Mesodermal cell (in vitro differentiated cells): Measurements from ENCODE around the gene EGLN1. TPM values are rescaled to one million over a fixed set of nuclear protein-coding genes. Genes with fewer than 3 reads are reported as not detected.
"Not testable (repeated sequence)": the region's sequence is repeated elsewhere in the genome, so short reads cannot be mapped to it uniquely, and the experiment has no call there.

Source experiments
- H3K27ac ChIP-seq: 2 replicates; pipeline ENCODE4 v1.7.0; 2013; ENCODE audit warnings: mild to moderate bottlenecking, low read depth, low read length, moderate library complexity; ENCODE audit not compliant: severe bottlenecking
- H3K36me3 ChIP-seq: 2 replicates; pipeline ENCODE4 v1.7.1; 2013; ENCODE audit warnings: mild to moderate bottlenecking, low read length, moderate library complexity; ENCODE audit not compliant: control insufficient read depth, insufficient read depth
- H3K4me1 ChIP-seq: one replicate; pipeline ENCODE4 v1.7.1; 2013; ENCODE audit warnings: mild to moderate bottlenecking, low read length; ENCODE audit not compliant: insufficient read depth, control insufficient read depth, poor library complexity, severe bottlenecking
- H3K4me3 ChIP-seq: 2 replicates; pipeline ENCODE4 v1.7.0; 2013; ENCODE audit warnings: low read length, control low read depth, mild to moderate bottlenecking; ENCODE audit not compliant: insufficient read depth, poor library complexity, severe bottlenecking; ENCODE audit errors: extremely low read depth
- H3K9me3 ChIP-seq: 2 replicates; pipeline ENCODE4 v1.7.1; 2013; ENCODE audit warnings: mild to moderate bottlenecking, low read length, moderate library complexity; ENCODE audit not compliant: control insufficient read depth
- WGBS, 2 experiments: methylation state at CpG; one replicate each; pipeline ENCODE4 v1.1.5; 2013; ENCODE audit warnings: missing lambda C conversion rate in 2 of 2; ENCODE audit not compliant: insufficient coverage in 2 of 2; 5-methylcytosine and 5-hydroxymethylcytosine counted together
- polyA plus RNA-seq, 2 experiments: library from polyadenylated mRNA; stranded (reverse); fragments of 50-300 nt; gene quantifications; one replicate each; pipeline ENCODE4 v1.2.3, GENCODE V29; 2013

EGLN1 gene
- polyA plus RNA-seq (2013, experiment 1 of 2): 24.7 TPM
- polyA plus RNA-seq (2013, experiment 2 of 2): 26.2 TPM

GRCh38 chr1:231421971-231422797 is at the start of gene EGLN1:
Gene EGLN1, minus strand, starts transcription at chr1:231422287. Its CDS starts 399 bp downstream, at chr1:231421888.
- WGBS, 2 experiments: 0 to 1% methylated on average over 60 to 69 of the region's 104 CpGs
- H3K9me3 ChIP-seq: no peaks in the 10 kb centered on the region
- H3K4me3 ChIP-seq: peak within 1 kb of the TSS; percentile 73
- peaks cover 29% of the 10 kb centered on the region for H3K4me1 ChIP-seq
- H3K36me3 ChIP-seq: no peaks in the 10 kb centered on the region
- H3K27ac ChIP-seq: peak within 1 kb of the TSS; percentile 86

GRCh38 chr1:231471500-231471899 is 49.4 kb upstream of the EGLN1 start:
- H3K4me3 ChIP-seq, H3K4me1 ChIP-seq, H3K36me3 ChIP-seq, H3K27ac ChIP-seq, H3K9me3 ChIP-seq: not testable (repeated sequence)
- WGBS, 2 experiments: no CpG with 5 or more reads among the region's 5 CpGs

- H3K36me3 ChIP-seq: not testable (repeated sequence)
Observed at GRCh38 chr1:231471027-231471426, 48.9 kb upstream of the EGLN1 start.

GRCh38 chr1:231467986-231468385 is 45.9 kb upstream of the EGLN1 start:
- Histone ChIP-seq H3K4me1 (no peaks in the 10 kb centered on the region), H3K27ac (no peak overlapping the region), H3K4me3 (no peak overlapping the region), H3K36me3 (no peaks in the 10 kb centered on the region), H3K9me3 (no peaks in the 10 kb centered on the region)
- WGBS, 2 experiments: 100% methylated on average over 1 of the region's 1 CpG; no CpG with 5 or more reads in 1 of the 2 experiments

More at GRCh38 chr1:231471027-231471426, 48.9 kb upstream of the EGLN1 start:
- H3K27ac ChIP-seq, H3K9me3 ChIP-seq, H3K4me3 ChIP-seq, H3K4me1 ChIP-seq: not testable (repeated sequence)
- 100% methylated on average over 1 of the region's 3 CpGs; no CpG with 5 or more reads in 1 of the 2 experiments for WGBS, 2 experiments

GRCh38 chr1:231465051-231465450 is 43.0 kb upstream of the EGLN1 start:
- no CpG with 5 or more reads among the region's 1 CpG for WGBS, 2 experiments
- no peaks in the 10 kb centered on the region for H3K4me1 ChIP-seq

GRCh38 chr1:231463541-231463940 is 41.5 kb upstream of the EGLN1 start:
- Histone ChIP-seq H3K36me3 (no peaks in the 10 kb centered on the region), H3K4me1 (no peaks in the 10 kb centered on the region)
- WGBS, 2 experiments: 80 to 83% methylated on average over 2 of the region's 6 CpGs

More at GRCh38 chr1:231465051-231465450, 43.0 kb upstream of the EGLN1 start:
- no peaks in the 10 kb centered on the region for H3K9me3 ChIP-seq
- no peak overlapping the region for H3K4me3 ChIP-seq
- no peaks in the 10 kb centered on the region for H3K36me3 ChIP-seq
- no peak overlapping the region for H3K27ac ChIP-seq

GRCh38 chr1:231460614-231461013 is 38.5 kb upstream of the EGLN1 start:
- 63 to 88% methylated on average over 1 to 2 of the region's 2 CpGs for WGBS, 2 experiments
- Histone ChIP-seq H3K27ac (no peak overlapping the region), H3K9me3 (no peaks in the 10 kb centered on the region), H3K4me3 (no peak overlapping the region), H3K4me1 (no peaks in the 10 kb centered on the region), H3K36me3 (no peaks in the 10 kb centered on the region)

More at GRCh38 chr1:231463541-231463940, 41.5 kb upstream of the EGLN1 start:
- Histone ChIP-seq H3K27ac (no peak overlapping the region), H3K9me3 (no peaks in the 10 kb centered on the region), H3K4me3 (no peak overlapping the region)

- not testable (repeated sequence) for H3K4me1 ChIP-seq, H3K36me3 ChIP-seq, H3K9me3 ChIP-seq, H3K4me3 ChIP-seq, H3K27ac ChIP-seq
- no CpG with 5 or more reads among the region's 1 CpG for WGBS, 2 experiments
Observed at GRCh38 chr1:231459438-231459837, 37.4 kb upstream of the EGLN1 start.

- H3K27ac ChIP-seq, H3K9me3 ChIP-seq, H3K36me3 ChIP-seq, H3K4me1 ChIP-seq, H3K4me3 ChIP-seq: not testable (repeated sequence)
Observed at GRCh38 chr1:231457956-231458355, 35.9 kb upstream of the EGLN1 start.

- H3K4me1 ChIP-seq, H3K4me3 ChIP-seq, H3K9me3 ChIP-seq, H3K36me3 ChIP-seq, H3K27ac ChIP-seq: not testable (repeated sequence)
- 80 to 90% methylated on average over 10 to 14 of the region's 29 CpGs for WGBS, 2 experiments
Observed at GRCh38 chr1:231454133-231454532, 32.0 kb upstream of the EGLN1 start.

- Histone ChIP-seq H3K27ac (no peak overlapping the region), H3K4me1 (no peaks in the 10 kb centered on the region), H3K4me3 (no peak overlapping the region), H3K9me3 (no peaks in the 10 kb centered on the region), H3K36me3 (no peaks in the 10 kb centered on the region)
- 86 to 95% methylated on average over 1 to 3 of the region's 5 CpGs for WGBS, 2 experiments
Observed at GRCh38 chr1:231446138-231446537, 24.1 kb upstream of the EGLN1 start.
